ENCODE data around the gene TMEM161B. TPM values are rescaled to one million over a fixed set of nuclear protein-coding genes. Genes with fewer than 3 reads are reported as not detected.

Gene TMEM161B
- total RNA-seq, 1 experiment from 2014 or later = 22.1 TPM

DNA sequence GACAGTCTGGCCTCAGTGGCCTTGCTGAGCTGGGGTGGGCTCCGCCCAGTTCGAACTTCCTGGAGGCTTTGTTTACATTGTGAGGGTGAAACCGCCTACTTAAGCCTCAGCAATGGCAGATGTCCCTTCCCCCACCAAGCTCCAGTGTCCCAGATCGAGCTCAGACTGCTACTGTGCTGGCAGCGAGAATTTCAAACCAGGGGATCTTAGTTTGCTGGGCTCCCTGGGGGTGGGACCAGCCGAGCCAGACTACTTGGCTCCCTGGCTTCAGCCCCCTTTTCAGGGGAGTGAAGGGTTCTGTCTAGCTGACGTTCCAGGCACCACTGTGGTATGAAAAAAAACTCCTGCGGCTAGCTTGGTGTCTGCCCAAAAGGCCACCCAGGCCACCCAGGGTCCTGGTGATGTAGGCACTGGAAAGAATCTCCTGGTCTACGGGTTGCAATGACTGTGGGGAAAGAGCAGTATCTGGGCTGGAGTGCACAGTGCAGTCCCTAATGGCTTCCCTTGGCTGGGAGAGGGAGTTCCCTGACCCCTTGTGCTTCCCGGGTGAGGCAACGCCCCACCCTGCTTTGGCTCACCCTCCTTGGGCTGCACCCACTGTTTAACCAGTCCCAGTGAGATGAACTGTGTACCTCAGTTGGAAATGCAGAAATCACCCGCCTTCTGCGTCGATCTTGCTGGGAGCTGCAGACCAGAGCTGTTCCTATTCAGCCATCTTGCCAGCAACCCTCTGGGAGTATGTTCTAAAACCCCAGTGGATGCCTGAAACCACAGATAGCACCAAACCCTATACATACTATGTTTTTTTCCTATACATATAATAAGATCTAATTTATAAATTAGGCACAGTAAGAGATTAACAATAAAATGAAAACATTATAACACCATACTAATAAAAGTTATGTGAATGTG lies 95.5 kb downstream of the TMEM161B start:
- H3K36me3 Mint-ChIP-seq (ENCODE audit: insufficient read depth, unreplicated experiment) = no peaks in the 10 kb centered on the region
- no peak overlapping the region for H3K4me3 ChIP-seq (ENCODE audit: low read depth, low read length)
- POLR2A ChIA-PET = no interaction called here
- H3K27me3 ChIP-seq (replicated peaks; ENCODE audit: control insufficient read depth, insufficient read depth, low read length) = no peaks in the 10 kb centered on the region
- no peaks in the 10 kb centered on the region for H3K4me1 Mint-ChIP-seq (ENCODE audit: low read depth, unreplicated experiment)
- peak in 1 of 2 experiments; percentile 30 for DNase-seq
- no peaks in the 10 kb centered on the region for H3K9me3 ChIP-seq
- no peak for TF ChIP-seq CTCF (IDR thresholded peaks at IDR 0.05; ENCODE audit: insufficient read depth in 1 of 2, low read depth in 1 of 2, low read length in 1 of 2, severe bottlenecking in 1 of 2, unreplicated experiment in 1 of 2)
- H3K27me3 Mint-ChIP-seq (ENCODE audit: insufficient read depth, unreplicated experiment) = peaks cover 5% of the 10 kb centered on the region
- H3K27ac Mint-ChIP-seq (ENCODE audit: unreplicated experiment) = no peak overlapping the region
- no peaks in the 10 kb centered on the region for H3K4me1 ChIP-seq
- intact Hi-C loops (cut with micrococcal nuclease; ENCODE audit: unreplicated experiment) = no loop called here
- H3K4me3 Mint-ChIP-seq (ENCODE audit: unreplicated experiment) = no peak overlapping the region
- CTCF ChIA-PET = no interaction called here
- no peaks in the 10 kb centered on the region for H3K36me3 ChIP-seq (ENCODE audit: control insufficient read depth, insufficient read depth, low read length)
- no TSS peak for BruUV-seq (replicated peaks)
- H3K9me3 Mint-ChIP-seq (ENCODE audit: unreplicated experiment) = peaks cover 12% of the 10 kb centered on the region

DNA sequence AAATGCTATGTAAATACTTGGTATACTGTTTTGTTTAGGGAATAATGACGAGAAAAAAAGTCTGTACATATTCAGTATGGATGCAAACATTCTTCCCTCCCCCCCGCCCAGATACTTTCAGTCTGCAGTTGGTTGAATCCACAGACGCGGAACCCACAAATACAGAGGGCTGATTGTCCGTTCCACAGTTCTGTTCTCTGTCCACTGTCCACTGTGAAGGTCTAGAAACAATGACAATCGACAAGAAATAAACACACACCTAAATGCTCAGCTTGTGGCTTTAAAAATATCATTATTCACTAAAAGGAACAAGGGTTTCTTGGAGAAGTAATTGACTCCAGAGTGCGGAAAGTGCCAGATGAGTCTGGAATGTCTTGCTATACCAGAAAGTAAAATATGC lies 109.1 kb downstream of the TMEM161B start:
- no peak for DNase-seq
- BruUV-seq (replicated peaks) = no TSS peak
- no peak for TF ChIP-seq CTCF (IDR thresholded peaks at IDR 0.05; ENCODE audit: insufficient read depth in 1 of 2, low read depth in 1 of 2, low read length in 1 of 2, severe bottlenecking in 1 of 2, unreplicated experiment in 1 of 2)
- intact Hi-C loops (cut with micrococcal nuclease; ENCODE audit: unreplicated experiment) = no loop called here
- H3K27ac Mint-ChIP-seq (ENCODE audit: unreplicated experiment) = no peak overlapping the region
- H3K4me1 Mint-ChIP-seq (ENCODE audit: low read depth, unreplicated experiment) = peaks cover under 1% of the 10 kb centered on the region
- H3K4me3 Mint-ChIP-seq (ENCODE audit: unreplicated experiment) = no peak overlapping the region
- no peaks in the 10 kb centered on the region for H3K27me3 Mint-ChIP-seq (ENCODE audit: insufficient read depth, unreplicated experiment)
- no peaks in the 10 kb centered on the region for H3K36me3 Mint-ChIP-seq (ENCODE audit: insufficient read depth, unreplicated experiment)
- Histone ChIP-seq H3K4me1 (peaks cover 8% of the 10 kb centered on the region; the same call in 1 of the 2 replicates), H3K36me3 (ENCODE audit: control insufficient read depth, insufficient read depth, low read length) (no peaks in the 10 kb centered on the region), H3K27me3 (replicated peaks; ENCODE audit: control insufficient read depth, insufficient read depth, low read length) (no peaks in the 10 kb centered on the region), H3K4me3 (ENCODE audit: low read depth, low read length) (no peak overlapping the region), H3K9me3 (no peaks in the 10 kb centered on the region)
- CTCF ChIA-PET = no interaction called here
- POLR2A ChIA-PET = no interaction called here
- no peaks in the 10 kb centered on the region for H3K9me3 Mint-ChIP-seq (ENCODE audit: unreplicated experiment)

DNA sequence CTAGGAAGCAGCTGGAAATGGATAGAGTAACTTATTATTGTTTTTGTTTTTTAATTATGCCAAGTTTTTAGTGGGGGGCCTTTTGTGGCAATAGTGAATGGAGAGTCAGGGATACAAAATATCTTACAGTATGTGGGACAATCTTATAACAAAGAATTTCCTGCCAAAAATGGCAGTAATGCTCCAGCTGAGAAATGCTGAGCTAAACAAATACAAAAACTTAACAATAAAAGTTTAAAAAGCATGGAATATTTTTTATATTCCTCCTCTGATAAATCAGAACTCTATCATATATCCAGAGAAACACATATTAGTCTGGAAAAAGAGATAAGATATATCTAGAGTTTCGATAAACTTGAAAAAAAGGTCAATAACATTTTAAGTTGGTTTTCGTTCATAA lies 110.6 kb downstream of the TMEM161B start:
- H3K4me1 ChIP-seq = peaks cover 9% of the 10 kb centered on the region; the same call in 1 of the 2 replicates
- no peaks in the 10 kb centered on the region for H3K9me3 Mint-ChIP-seq (ENCODE audit: unreplicated experiment)
- no peaks in the 10 kb centered on the region for H3K36me3 ChIP-seq (ENCODE audit: control insufficient read depth, insufficient read depth, low read length)
- peaks cover 7% of the 10 kb centered on the region for H3K4me1 Mint-ChIP-seq (ENCODE audit: low read depth, unreplicated experiment)
- ChIA-PET POLR2A (no interaction called here), CTCF (no interaction called here)
- no peaks in the 10 kb centered on the region for H3K9me3 ChIP-seq
- H3K27me3 Mint-ChIP-seq (ENCODE audit: insufficient read depth, unreplicated experiment) = no peaks in the 10 kb centered on the region
- H3K36me3 Mint-ChIP-seq (ENCODE audit: insufficient read depth, unreplicated experiment) = no peaks in the 10 kb centered on the region
- no peak for DNase-seq
- BruUV-seq (replicated peaks) = no TSS peak
- H3K4me3 Mint-ChIP-seq (ENCODE audit: unreplicated experiment) = no peak overlapping the region
- intact Hi-C loops (cut with micrococcal nuclease; ENCODE audit: unreplicated experiment) = no loop called here
- H3K4me3 ChIP-seq (ENCODE audit: low read depth, low read length) = no peak overlapping the region
- no peaks in the 10 kb centered on the region for H3K27me3 ChIP-seq (replicated peaks; ENCODE audit: control insufficient read depth, insufficient read depth, low read length)
- H3K27ac Mint-ChIP-seq (ENCODE audit: unreplicated experiment) = no peak overlapping the region
- no peak for TF ChIP-seq CTCF (IDR thresholded peaks at IDR 0.05; ENCODE audit: insufficient read depth in 1 of 2, low read depth in 1 of 2, low read length in 1 of 2, severe bottlenecking in 1 of 2, unreplicated experiment in 1 of 2)
